Measurements from ENCODE around the gene ACSL4.

GRCh38 chrX:109596015-109596414, 137.0 kb downstream of the ACSL4 start:
- TF ChIP-seq, protein P1, sequence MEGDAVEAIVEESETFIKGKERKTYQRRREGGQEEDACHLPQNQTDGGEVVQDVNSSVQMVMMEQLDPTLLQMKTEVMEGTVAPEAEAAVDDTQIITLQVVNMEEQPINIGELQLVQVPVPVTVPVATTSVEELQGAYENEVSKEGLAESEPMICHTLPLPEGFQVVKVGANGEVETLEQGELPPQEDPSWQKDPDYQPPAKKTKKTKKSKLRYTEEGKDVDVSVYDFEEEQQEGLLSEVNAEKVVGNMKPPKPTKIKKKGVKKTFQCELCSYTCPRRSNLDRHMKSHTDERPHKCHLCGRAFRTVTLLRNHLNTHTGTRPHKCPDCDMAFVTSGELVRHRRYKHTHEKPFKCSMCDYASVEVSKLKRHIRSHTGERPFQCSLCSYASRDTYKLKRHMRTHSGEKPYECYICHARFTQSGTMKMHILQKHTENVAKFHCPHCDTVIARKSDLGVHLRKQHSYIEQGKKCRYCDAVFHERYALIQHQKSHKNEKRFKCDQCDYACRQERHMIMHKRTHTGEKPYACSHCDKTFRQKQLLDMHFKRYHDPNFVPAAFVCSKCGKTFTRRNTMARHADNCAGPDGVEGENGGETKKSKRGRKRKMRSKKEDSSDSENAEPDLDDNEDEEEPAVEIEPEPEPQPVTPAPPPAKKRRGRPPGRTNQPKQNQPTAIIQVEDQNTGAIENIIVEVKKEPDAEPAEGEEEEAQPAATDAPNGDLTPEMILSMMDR (IDR thresholded peaks at IDR 0.05), result no peak
- no peak for TF ChIP-seq POLR2AphosphoS5 (IDR thresholded peaks at IDR 0.05)
- TF ChIP-seq POLR2A (IDR thresholded peaks at IDR 0.05), result no peak

All from prostate gland (tissue), 2 donors.